G401.6 (cell line): Measurements from ENCODE around the gene FAM187B.
"Not testable (repeated sequence)": the region's sequence is repeated elsewhere in the genome, so short reads cannot be mapped to it uniquely, and the experiment has no call there.

ENCODE experiments used
- FAIRE-seq: peaks from 2 replicates; lab custom pipeline; 2012; peaks lifted over from hg19 to GRCh38; lab: Jason Lieb, UNC

Gene FAM187B

GRCh38 chr19:35213663-35214632 is 14.6 kb downstream of the FAM187B start:
- no peak for FAIRE-seq

GRCh38 chr19:35212241-35212640 is 16.3 kb downstream of the FAM187B start:
- no peak for FAIRE-seq

- no peak for FAIRE-seq
Observed at GRCh38 chr19:35211545-35212230, 16.9 kb downstream of the FAM187B start.

- FAIRE-seq: no peak
Observed at GRCh38 chr19:35209646-35210045, 18.9 kb downstream of the FAM187B start.

- FAIRE-seq: no peak
Observed at GRCh38 chr19:35208121-35208520, 20.4 kb downstream of the FAM187B start.

GRCh38 chr19:35207391-35207871 is 21.1 kb downstream of the FAM187B start:
- no peak for FAIRE-seq

GRCh38 chr19:35206855-35207254 is 21.7 kb downstream of the FAM187B start:
- no peak for FAIRE-seq

GRCh38 chr19:35206379-35206778 is 22.2 kb downstream of the FAM187B start:
- no peak for FAIRE-seq

GRCh38 chr19:35205733-35206323 is 22.7 kb downstream of the FAM187B start:
- no peak for FAIRE-seq

- FAIRE-seq: no peak
Observed at GRCh38 chr19:35204799-35205732, 23.5 kb downstream of the FAM187B start.

GRCh38 chr19:35202722-35203688 is 25.5 kb downstream of the FAM187B start:
- FAIRE-seq: no peak

- no peak for FAIRE-seq
Observed at GRCh38 chr19:35199481-35199880, 29.1 kb downstream of the FAM187B start.

GRCh38 chr19:35196861-35197260 is 31.7 kb downstream of the FAM187B start:
- FAIRE-seq: not testable (repeated sequence)

- FAIRE-seq: no peak
Observed at GRCh38 chr19:35195830-35196229, 32.7 kb downstream of the FAM187B start.

GRCh38 chr19:35194012-35194984 is 34.2 kb downstream of the FAM187B start:
- no peak for FAIRE-seq

- no peak for FAIRE-seq
Observed at GRCh38 chr19:35184884-35185283, 43.7 kb downstream of the FAM187B start.

- FAIRE-seq: no peak
Observed at GRCh38 chr19:35184267-35184666, 44.3 kb downstream of the FAM187B start.

GRCh38 chr19:35181387-35181786 is 47.2 kb downstream of the FAM187B start:
- FAIRE-seq: no peak

GRCh38 chr19:35179830-35180229 is 48.7 kb downstream of the FAM187B start:
- FAIRE-seq: no peak
